MCF 10A (cell line): ENCODE data around the gene CNOT6L. TPM values are rescaled to one million over a fixed set of nuclear protein-coding genes. Genes with fewer than 3 reads are reported as not detected.
A peak's percentile ranks its signal among the peaks of the same experiment; 100 is the strongest.

ENCODE experiments used
- BruUV-seq: library from RNA; stranded (reverse); fragments of 400-500 nt; replicated peaks from 2 replicates; lab custom pipeline; 2021; lab: Mats Ljungman, UMichigan
- CTCF ChIA-PET: fragments of 300-600 bp; sonication (Branson Sonifier 250); formaldehyde crosslinking; extraction: SDS; loops from one replicate; lab custom pipeline; 2021; ENCODE audit warnings: antibody characterized with exemption, inconsistent platforms; lab: Yijun Ruan, JAX
- POLR2A ChIA-PET: fragments of 300-600, 350-650 bp; sonication (Branson Sonifier 250); formaldehyde crosslinking; extraction: SDS; loops from one replicate; lab custom pipeline; 2020; ENCODE audit warnings: antibody characterized with exemption, inconsistent platforms; lab: Yijun Ruan, JAX
- DNase-seq: peaks from one replicate; pipeline ENCODE4 v3.0.0-alpha.2; 2018; ENCODE audit not compliant: unreplicated experiment
- H3K27ac Mint-ChIP-seq: one replicate; pipeline ENCODE4 v1.8.0; 2022; ENCODE audit warnings: mild to moderate bottlenecking, low read depth, mixed read lengths; ENCODE audit not compliant: unreplicated experiment
- H3K27me3 Mint-ChIP-seq: one replicate; pipeline ENCODE4 v1.8.0; 2022; ENCODE audit warnings: mixed read lengths; ENCODE audit not compliant: insufficient read depth, unreplicated experiment
- H3K36me3 Mint-ChIP-seq: one replicate; pipeline ENCODE4 v1.8.0; 2022; ENCODE audit warnings: mild to moderate bottlenecking, moderate library complexity, mixed read lengths; ENCODE audit not compliant: insufficient read depth, unreplicated experiment
- H3K4me1 Mint-ChIP-seq: one replicate; pipeline ENCODE4 v1.8.0; 2022; ENCODE audit warnings: mixed read lengths; ENCODE audit not compliant: insufficient read depth, unreplicated experiment
- H3K4me3 Mint-ChIP-seq: one replicate; pipeline ENCODE4 v1.8.0; 2022; ENCODE audit warnings: mild to moderate bottlenecking, moderate library complexity, mixed read lengths; ENCODE audit not compliant: unreplicated experiment
- H3K9me3 Mint-ChIP-seq: one replicate; pipeline ENCODE4 v1.8.0; 2022; ENCODE audit warnings: mixed read lengths; ENCODE audit not compliant: unreplicated experiment
- intact Hi-C: fragments of 100-400 bp; cut with micrococcal nuclease; formaldehyde crosslinking; loops from 2 replicates; pipeline ENCODE4 v1.14.1; 2022
- total RNA-seq: library from RNA; stranded (reverse); gene quantifications from 2 replicates; pipeline ENCODE4 v1.2.3, GENCODE V29; 2022
- TF ChIP-seq, protein P1 (sequence below): fragments of 200-600 bp; IDR thresholded peaks from one replicate; pipeline ENCODE4 v1.8.0; 2022; ENCODE audit warnings: antibody characterized with exemption, mild to moderate bottlenecking; ENCODE audit not compliant: unreplicated experiment

CNOT6L gene
- total RNA-seq, 1 experiment from 2014 or later: 47.3 TPM

DNA sequence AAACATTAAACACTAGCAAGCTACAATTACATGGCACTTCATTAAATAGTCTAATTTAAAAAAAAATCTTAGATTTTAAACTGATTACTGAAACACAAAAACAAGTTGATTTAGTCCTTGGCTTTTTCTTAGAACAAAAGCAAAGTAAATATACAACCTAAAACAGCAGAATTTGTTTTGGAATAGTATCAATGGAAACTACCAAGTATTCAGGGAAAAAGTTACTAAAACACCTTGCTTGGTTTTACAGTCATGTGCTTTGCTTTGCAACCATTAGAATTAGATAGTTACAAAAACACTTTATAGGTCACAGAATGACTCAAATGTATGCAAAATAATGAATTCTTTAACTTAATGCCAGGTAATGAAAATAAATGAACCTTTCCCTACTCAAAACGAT is 105.3 kb downstream of the CNOT6L start:
- ChIA-PET CTCF (interaction anchor here (0.6 kb wide), 1 partner anchor 124 kb away, joined by 4 read pairs; no protein-coding TSS in a partner anchor), POLR2A (interaction anchor here (1.2 kb wide), 1 partner anchor 10 kb away, joined by 3 read pairs; no protein-coding TSS in a partner anchor)
- H3K4me1 Mint-ChIP-seq: no peaks in the 10 kb centered on the region
- intact Hi-C loops: no loop called here
- no peak for DNase-seq
- TF ChIP-seq, protein P1, sequence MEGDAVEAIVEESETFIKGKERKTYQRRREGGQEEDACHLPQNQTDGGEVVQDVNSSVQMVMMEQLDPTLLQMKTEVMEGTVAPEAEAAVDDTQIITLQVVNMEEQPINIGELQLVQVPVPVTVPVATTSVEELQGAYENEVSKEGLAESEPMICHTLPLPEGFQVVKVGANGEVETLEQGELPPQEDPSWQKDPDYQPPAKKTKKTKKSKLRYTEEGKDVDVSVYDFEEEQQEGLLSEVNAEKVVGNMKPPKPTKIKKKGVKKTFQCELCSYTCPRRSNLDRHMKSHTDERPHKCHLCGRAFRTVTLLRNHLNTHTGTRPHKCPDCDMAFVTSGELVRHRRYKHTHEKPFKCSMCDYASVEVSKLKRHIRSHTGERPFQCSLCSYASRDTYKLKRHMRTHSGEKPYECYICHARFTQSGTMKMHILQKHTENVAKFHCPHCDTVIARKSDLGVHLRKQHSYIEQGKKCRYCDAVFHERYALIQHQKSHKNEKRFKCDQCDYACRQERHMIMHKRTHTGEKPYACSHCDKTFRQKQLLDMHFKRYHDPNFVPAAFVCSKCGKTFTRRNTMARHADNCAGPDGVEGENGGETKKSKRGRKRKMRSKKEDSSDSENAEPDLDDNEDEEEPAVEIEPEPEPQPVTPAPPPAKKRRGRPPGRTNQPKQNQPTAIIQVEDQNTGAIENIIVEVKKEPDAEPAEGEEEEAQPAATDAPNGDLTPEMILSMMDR: no peak
- H3K36me3 Mint-ChIP-seq: peaks cover 26% of the 10 kb centered on the region
- no peaks in the 10 kb centered on the region for H3K9me3 Mint-ChIP-seq
- no peak overlapping the region for H3K27ac Mint-ChIP-seq
- no TSS peak for BruUV-seq
- H3K4me3 Mint-ChIP-seq: no peak overlapping the region
- no peaks in the 10 kb centered on the region for H3K27me3 Mint-ChIP-seq

DNA sequence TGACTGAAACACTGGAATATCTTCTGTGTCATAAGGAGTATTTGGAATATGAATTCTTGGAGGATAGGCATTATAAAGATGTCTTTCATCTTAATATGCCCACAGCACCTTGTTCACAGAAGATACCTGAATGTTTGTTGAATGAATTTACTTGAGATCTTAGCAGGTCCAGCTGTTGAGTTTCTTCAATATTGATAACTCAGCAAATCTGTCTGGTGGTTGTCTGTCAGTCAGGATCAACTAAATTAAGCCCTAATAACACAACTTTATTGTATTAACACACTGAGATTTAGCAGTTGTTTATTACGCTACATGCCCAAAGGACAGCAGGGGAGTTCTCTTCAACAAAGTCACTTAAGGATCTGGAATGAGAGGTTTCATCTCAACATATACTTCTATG is 106.5 kb downstream of the CNOT6L start:
- no peak overlapping the region for H3K27ac Mint-ChIP-seq
- H3K4me3 Mint-ChIP-seq: no peak overlapping the region

DNA sequence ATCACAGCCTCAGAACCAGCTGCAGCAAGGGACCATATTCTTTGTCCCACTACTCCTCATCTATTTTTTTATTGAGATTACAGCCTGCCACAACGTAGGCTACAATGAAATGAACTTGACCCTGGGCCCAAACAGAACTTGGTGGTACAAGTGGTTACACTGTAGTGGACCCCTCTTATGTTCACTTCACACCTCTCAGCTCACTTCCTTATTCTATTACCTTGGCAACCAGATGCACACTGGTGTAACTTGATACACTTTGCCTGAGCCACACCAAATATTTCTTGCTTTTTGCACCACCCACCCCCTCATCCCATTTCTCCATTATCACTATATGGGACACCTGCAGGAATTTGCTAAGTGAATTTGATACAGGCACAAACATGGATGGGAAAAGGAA is 107.7 kb downstream of the CNOT6L start:
- no peak for DNase-seq
- TF ChIP-seq, protein P1: no peak
- no peak overlapping the region for H3K4me3 Mint-ChIP-seq
- no peaks in the 10 kb centered on the region for H3K4me1 Mint-ChIP-seq
- no peaks in the 10 kb centered on the region for H3K27me3 Mint-ChIP-seq
- BruUV-seq: no TSS peak
- no peaks in the 10 kb centered on the region for H3K9me3 Mint-ChIP-seq
- peaks cover 27% of the 10 kb centered on the region for H3K36me3 Mint-ChIP-seq
- ChIA-PET POLR2A (interaction anchor here (0.6 to 1.3 kb wide), 4 partner anchors 11 to 191 kb away, joined by 3 to 5 read pairs (median 4); no protein-coding TSS in a partner anchor), CTCF (no interaction called here)
- no peak overlapping the region for H3K27ac Mint-ChIP-seq
- intact Hi-C loops: no loop called here

More for the DNA sequence above, 106.5 kb downstream of the CNOT6L start:
- Mint-ChIP-seq H3K27me3 (no peaks in the 10 kb centered on the region), H3K4me1 (no peaks in the 10 kb centered on the region), H3K36me3 (peaks cover 26% of the 10 kb centered on the region), H3K9me3 (no peaks in the 10 kb centered on the region)
- TF ChIP-seq, protein P1: no peak
- DNase-seq: no peak
- ChIA-PET POLR2A (no interaction called here), CTCF (interaction anchor here (0.6 kb wide), 2 partner anchors 12 to 376 kb away, joined by 3 to 4 read pairs; no protein-coding TSS in a partner anchor)
- BruUV-seq: no TSS peak
- intact Hi-C loops: no loop called here

DNA sequence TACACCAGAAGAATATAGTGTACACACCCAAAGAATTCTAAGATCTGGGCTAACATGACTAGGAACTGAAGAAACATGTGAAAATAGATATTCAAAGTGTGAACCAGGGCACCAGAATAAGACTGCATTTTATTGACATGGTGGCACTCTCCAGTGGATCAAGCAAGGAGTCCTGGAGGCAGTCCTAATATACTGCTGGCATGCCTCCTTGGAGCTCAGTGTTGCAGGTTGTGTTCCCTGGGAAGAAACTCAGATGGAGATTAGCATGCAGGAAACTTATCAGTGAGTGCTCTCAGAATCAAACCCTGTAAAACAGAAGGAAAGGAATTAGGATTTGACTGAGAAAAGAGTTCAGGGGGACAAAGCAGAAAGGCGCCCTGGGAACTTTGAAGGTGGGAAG is 108.5 kb downstream of the CNOT6L start:
- BruUV-seq: no TSS peak
- TF ChIP-seq, protein P1: no peak
- intact Hi-C loops: no loop called here
- CTCF ChIA-PET: no interaction called here
- Mint-ChIP-seq H3K36me3 (peaks cover 32% of the 10 kb centered on the region), H3K4me3 (no peak overlapping the region), H3K9me3 (no peaks in the 10 kb centered on the region), H3K4me1 (no peaks in the 10 kb centered on the region), H3K27ac (peak overlapping the region; percentile 42), H3K27me3 (no peaks in the 10 kb centered on the region)
- DNase-seq: no peak
- POLR2A ChIA-PET: no interaction called here
